ENCODE measurements around the gene SLC6A2.

DNA sequence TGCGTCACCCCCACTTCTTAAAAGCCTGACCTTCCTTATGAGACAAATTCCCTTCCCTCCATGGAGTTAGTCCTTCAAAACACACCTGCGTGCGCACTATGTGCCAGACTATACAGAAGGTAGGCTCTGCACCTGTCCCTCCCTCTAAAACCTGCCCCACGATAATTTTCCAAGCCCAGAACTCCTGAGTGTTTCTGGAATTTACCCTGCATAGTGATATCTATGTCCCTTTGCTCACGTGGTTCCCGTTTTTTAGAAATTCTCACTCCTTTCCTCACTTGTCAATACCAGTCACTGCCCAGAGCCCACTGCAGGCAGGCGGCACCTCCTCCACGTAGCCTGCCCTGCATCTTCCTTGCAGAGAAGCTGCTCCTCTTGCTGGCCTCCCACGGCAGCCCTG, 82.2 kb downstream of the SLC6A2 start:
- TF ChIP-seq, protein P1, sequence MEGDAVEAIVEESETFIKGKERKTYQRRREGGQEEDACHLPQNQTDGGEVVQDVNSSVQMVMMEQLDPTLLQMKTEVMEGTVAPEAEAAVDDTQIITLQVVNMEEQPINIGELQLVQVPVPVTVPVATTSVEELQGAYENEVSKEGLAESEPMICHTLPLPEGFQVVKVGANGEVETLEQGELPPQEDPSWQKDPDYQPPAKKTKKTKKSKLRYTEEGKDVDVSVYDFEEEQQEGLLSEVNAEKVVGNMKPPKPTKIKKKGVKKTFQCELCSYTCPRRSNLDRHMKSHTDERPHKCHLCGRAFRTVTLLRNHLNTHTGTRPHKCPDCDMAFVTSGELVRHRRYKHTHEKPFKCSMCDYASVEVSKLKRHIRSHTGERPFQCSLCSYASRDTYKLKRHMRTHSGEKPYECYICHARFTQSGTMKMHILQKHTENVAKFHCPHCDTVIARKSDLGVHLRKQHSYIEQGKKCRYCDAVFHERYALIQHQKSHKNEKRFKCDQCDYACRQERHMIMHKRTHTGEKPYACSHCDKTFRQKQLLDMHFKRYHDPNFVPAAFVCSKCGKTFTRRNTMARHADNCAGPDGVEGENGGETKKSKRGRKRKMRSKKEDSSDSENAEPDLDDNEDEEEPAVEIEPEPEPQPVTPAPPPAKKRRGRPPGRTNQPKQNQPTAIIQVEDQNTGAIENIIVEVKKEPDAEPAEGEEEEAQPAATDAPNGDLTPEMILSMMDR (IDR thresholded peaks at IDR 0.05): no peak
- no peak for TF ChIP-seq POLR2A (IDR thresholded peaks at IDR 0.05)

All from adrenal gland (tissue), 5 donors.